ENCODE results near the gene EIF2AK3.
"Not testable (repeated sequence)": the region's sequence is repeated elsewhere in the genome, so short reads cannot be mapped to it uniquely, and the experiment has no call there.

EIF2AK3 gene

GRCh38 chr2:88549616-88550292 is 77.5 kb downstream of the EIF2AK3 start:
- TF ChIP-seq, protein P1, sequence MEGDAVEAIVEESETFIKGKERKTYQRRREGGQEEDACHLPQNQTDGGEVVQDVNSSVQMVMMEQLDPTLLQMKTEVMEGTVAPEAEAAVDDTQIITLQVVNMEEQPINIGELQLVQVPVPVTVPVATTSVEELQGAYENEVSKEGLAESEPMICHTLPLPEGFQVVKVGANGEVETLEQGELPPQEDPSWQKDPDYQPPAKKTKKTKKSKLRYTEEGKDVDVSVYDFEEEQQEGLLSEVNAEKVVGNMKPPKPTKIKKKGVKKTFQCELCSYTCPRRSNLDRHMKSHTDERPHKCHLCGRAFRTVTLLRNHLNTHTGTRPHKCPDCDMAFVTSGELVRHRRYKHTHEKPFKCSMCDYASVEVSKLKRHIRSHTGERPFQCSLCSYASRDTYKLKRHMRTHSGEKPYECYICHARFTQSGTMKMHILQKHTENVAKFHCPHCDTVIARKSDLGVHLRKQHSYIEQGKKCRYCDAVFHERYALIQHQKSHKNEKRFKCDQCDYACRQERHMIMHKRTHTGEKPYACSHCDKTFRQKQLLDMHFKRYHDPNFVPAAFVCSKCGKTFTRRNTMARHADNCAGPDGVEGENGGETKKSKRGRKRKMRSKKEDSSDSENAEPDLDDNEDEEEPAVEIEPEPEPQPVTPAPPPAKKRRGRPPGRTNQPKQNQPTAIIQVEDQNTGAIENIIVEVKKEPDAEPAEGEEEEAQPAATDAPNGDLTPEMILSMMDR (IDR thresholded peaks at IDR 0.05; ENCODE audit: borderline replicate concordance, insufficient read depth, low read depth, low read length): no peak
- H3K4me3 ChIP-seq (ENCODE audit: low read depth, low read length): no peak overlapping the region

GRCh38 chr2:88546291-88546690 is 81.0 kb downstream of the EIF2AK3 start:
- H3K4me3 ChIP-seq (ENCODE audit: low read depth, low read length): not testable (repeated sequence)

DNA sequence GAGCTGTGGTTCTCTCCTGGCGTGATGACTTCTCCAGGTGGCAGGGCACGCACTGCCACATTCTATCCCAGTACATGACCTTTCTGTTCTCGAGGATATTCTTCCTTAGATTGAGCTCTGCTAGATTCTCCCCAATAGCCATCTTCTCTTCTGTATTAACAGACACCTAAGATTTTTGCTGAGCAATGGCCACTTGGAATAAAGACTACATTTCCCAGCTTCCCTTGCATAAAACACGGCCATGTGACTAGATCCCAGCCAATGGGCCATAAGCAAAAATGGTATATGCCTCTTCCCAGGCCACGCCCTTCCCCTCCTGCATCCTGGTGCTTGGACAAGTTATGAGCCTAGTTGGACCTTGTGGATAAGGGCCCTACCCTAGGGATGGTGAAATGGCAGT is 82.1 kb downstream of the EIF2AK3 start:
- no peak overlapping the region for H3K4me3 ChIP-seq (ENCODE audit: low read depth, low read length)
- TF ChIP-seq, protein P1 (IDR thresholded peaks at IDR 0.05; ENCODE audit: borderline replicate concordance, insufficient read depth, low read depth, low read length): no peak

DNA sequence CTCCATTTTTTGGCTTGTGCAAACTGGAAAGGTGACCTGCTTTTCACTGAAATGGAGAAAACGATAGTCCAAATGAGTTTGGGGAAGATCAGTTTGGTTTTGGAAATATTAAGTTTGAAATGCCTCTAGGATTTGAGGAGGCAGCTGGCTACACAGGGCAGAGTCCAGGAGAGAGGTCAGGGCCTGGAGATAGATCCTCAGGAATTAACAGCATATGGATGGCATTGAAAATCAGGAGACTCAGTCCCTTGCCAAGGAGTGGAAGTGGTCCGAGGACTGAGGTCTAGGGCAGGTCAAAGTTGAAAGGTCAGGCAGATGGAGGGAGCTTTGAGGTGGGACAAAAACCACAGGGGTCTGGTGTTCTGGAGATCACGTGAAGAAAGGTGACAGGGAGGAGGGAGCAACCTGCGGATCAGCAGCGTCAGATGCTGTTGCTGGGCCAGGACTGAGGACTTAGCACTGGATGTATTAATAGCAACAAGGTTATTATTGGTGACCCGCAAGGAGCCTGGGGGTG is 83.7 kb downstream of the EIF2AK3 start:
- TF ChIP-seq, protein P1 (IDR thresholded peaks at IDR 0.05; ENCODE audit: borderline replicate concordance, insufficient read depth, low read depth, low read length): no peak
- no peak overlapping the region for H3K4me3 ChIP-seq (ENCODE audit: low read depth, low read length)

- H3K4me3 ChIP-seq (ENCODE audit: low read depth, low read length): no peak overlapping the region
- TF ChIP-seq, protein P1 (IDR thresholded peaks at IDR 0.05; ENCODE audit: borderline replicate concordance, insufficient read depth, low read depth, low read length): no peak
Observed at GRCh38 chr2:88542668-88543067, 84.6 kb downstream of the EIF2AK3 start.

DNA sequence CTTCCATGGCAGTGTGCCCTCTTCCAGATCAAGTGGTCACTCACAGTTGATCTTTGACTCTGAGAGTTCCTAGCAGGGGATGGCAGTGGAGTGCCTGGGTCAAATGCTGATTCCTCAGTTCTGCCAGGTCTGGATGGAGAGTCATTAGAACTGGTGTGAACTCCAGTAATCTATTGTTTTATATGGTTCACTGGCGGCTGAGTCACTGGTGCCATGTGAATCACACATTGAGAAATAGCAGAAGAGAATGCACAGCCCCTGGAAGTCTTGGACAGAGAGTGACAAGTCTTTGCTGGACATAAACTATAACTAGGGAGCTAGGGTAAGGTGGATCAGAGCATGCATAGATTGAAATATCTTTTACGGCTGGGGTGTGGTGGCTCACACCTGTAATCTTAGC is 86.9 kb downstream of the EIF2AK3 start:
- no peak overlapping the region for H3K4me3 ChIP-seq (ENCODE audit: low read depth, low read length)
- TF ChIP-seq, protein P1 (IDR thresholded peaks at IDR 0.05; ENCODE audit: borderline replicate concordance, insufficient read depth, low read depth, low read length): no peak

DNA sequence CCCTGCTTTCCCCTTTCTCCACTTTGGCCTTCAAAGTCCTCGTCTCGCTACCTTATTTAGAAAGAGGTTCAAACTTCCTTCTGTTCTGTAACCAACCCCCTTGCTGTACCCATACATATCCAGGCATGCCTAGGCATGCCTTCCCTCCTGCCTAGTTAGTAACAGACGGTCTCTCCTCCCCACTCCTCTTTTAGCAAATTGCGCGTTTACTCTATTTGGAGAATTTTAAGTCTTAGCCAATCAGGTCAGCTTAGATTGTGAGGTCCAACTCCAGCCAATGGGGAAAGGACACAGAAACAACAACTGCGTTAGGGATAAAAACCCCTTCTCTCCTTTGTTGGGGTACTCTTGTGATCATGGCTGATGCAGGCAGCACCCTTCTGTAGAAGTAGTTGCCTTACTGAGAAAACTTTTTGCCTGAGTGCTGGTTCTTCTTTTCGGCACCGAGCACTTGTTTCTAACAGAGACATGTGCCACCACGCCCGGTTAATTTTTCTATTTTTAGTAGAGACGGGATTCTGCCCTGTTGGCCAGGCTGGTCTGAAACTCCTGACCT is 88.8 kb downstream of the EIF2AK3 start:
- H3K4me3 ChIP-seq (ENCODE audit: low read depth, low read length): no peak overlapping the region
- TF ChIP-seq, protein P1 (IDR thresholded peaks at IDR 0.05; ENCODE audit: borderline replicate concordance, insufficient read depth, low read depth, low read length): no peak

All from GM12875 (cell line).